Sigmoid colon (tissue), 4 donors: Measurements from ENCODE around the gene ASPG.

ENCODE experiments used
- POLR2A ChIP-seq, 2 donors: fragments of 450-650 bp; IDR thresholded peaks; one replicate each; pipeline ENCODE4 v1.6.1; 2016; ENCODE audit warnings: antibody characterized with exemption in 2 of 2, mild to moderate bottlenecking in 2 of 2, moderate library complexity in 2 of 2
- POLR2AphosphoS5 ChIP-seq, 4 donors: sonication (generic); formaldehyde crosslinking; IDR thresholded peaks; one replicate each; pipeline ENCODE4 v1.6.1; 2017; ENCODE audit warnings: antibody characterized with exemption in 4 of 4
- TF ChIP-seq, protein P1 (sequence below), 4 experiments: fragments of 450-650 bp in 3 of 4; fragments of 200-600 bp in 1 of 4; IDR thresholded peaks; one replicate each; pipeline ENCODE4 v1.5.1; 2016 to 2019; ENCODE audit warnings: antibody characterized with exemption in 4 of 4, mild to moderate bottlenecking in 3 of 4, moderate library complexity in 2 of 4

DNA sequence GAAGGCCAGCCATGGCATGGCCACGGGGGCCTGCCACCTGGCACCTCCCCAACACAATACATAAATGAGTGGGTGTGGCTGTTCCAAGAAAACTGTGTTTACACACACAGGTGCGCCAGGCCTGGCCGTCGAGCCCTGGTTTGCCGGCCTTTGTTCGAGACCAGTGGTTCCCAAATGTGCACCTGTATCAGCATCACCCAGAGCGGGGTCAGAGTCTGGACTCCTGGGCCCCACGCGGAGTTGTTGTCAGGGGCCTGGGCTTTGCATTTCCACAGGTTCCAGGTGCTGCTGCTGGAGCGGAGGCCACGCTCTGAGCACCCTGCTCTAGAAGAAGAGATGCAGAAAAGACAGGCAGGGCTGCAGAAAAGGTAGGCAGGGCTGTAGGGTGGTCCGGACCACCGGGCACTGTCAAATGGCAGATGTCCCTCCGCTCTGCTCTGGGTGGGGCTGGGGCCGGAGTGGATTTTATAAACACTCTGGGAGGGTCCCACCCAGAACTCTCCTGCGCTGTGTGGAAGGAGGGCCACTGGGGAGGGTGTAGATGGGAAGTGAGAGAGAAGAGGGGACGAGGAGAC, 4.2 kb upstream of the ASPG start:
- TF ChIP-seq, protein P1, sequence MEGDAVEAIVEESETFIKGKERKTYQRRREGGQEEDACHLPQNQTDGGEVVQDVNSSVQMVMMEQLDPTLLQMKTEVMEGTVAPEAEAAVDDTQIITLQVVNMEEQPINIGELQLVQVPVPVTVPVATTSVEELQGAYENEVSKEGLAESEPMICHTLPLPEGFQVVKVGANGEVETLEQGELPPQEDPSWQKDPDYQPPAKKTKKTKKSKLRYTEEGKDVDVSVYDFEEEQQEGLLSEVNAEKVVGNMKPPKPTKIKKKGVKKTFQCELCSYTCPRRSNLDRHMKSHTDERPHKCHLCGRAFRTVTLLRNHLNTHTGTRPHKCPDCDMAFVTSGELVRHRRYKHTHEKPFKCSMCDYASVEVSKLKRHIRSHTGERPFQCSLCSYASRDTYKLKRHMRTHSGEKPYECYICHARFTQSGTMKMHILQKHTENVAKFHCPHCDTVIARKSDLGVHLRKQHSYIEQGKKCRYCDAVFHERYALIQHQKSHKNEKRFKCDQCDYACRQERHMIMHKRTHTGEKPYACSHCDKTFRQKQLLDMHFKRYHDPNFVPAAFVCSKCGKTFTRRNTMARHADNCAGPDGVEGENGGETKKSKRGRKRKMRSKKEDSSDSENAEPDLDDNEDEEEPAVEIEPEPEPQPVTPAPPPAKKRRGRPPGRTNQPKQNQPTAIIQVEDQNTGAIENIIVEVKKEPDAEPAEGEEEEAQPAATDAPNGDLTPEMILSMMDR (IDR thresholded peaks at IDR 0.05) = no peak
- TF ChIP-seq POLR2AphosphoS5 (IDR thresholded peaks at IDR 0.05) (no peak), POLR2A (IDR thresholded peaks at IDR 0.05) (peak in 1 of 2 donors; percentile 31)
